NCI-H2171 treated with DMSO at 0.1 percent for 48 hours (cell line): ENCODE results near the gene NINJ1.
A peak's percentile ranks its signal among the peaks of the same experiment; 100 is the strongest.

Source experiments
- DNase-seq: peaks from one replicate; lab custom pipeline; 2025; lab: John Stamatoyannopoulos, UW

Gene NINJ1

DNA sequence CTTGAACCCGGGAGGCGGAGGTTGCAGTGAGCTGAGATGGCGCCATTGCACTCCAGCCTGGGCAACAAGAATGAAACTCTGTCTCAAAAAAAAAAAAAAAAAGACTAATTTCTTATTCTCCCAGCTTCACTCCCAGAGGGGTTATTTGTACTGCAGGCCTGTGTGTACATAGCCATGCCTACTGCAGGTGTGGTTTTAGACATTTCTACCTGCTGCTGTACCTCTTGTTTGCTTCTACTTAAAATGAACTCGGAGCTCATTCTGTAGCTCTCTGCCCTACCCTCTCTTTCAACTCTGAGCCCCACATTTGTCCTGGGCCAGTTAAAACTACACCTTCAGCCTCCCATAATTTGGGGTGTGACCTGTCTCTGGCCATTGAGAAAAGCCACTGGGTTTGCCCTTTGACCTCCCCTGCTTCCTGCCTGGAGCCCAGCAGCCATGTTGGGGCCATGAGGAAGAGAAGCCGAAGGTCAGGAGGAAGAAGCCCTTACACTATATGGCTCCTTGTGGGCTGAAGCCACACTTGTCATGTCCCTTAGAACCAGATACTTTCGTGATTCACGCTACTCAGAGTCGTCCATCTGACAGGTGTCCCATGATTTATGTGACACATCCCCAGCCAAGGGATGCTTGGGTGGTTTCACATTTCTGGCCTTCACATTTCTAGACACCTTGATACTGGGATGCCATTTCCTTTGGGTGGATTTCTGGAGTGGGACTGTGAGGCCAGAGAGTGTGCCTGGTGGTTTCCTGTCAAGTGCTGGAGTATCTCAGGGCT, 47.4 kb downstream of the NINJ1 start:
- no peak for DNase-seq

DNA sequence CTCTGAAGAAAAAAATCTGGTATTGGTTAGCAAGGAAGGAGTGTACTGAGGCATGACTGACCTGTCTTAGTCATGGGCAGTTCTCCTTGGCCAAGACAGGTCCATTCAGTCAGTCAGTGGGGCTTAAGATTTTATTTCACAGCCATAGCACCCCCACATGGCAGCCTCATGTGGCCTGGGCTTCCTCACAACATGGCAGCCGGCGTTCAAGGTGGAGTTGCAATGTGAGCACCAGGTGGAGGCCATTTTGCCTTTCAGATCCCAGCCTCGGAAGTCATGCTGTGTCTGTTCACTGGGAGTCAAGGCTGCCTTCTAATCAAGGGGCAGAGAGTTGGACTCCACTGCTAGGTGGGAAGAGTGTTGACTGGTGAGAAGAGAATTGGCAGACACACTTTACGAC, 48.4 kb downstream of the NINJ1 start:
- no peak for DNase-seq

DNA sequence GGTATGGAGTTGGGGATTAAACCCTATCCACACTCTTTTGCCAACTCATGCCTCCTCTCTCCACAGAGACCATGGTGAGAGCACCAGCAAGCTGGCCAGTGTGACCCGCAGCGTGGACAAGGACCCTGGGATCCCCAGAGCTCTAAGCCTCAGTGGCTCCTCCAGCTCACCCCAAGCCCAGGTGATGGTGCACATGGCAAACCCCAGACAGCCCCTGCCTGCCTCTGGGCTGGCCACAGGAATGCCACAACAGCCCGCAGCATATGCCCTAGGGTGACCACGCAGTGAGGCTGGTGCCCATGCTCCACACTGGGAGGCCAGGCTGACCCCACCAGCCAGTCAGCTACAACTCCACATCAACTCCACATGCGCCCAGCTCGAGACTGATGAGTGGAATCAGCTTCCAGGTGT, 49.6 kb downstream of the NINJ1 start:
- DNase-seq = no peak

DNA sequence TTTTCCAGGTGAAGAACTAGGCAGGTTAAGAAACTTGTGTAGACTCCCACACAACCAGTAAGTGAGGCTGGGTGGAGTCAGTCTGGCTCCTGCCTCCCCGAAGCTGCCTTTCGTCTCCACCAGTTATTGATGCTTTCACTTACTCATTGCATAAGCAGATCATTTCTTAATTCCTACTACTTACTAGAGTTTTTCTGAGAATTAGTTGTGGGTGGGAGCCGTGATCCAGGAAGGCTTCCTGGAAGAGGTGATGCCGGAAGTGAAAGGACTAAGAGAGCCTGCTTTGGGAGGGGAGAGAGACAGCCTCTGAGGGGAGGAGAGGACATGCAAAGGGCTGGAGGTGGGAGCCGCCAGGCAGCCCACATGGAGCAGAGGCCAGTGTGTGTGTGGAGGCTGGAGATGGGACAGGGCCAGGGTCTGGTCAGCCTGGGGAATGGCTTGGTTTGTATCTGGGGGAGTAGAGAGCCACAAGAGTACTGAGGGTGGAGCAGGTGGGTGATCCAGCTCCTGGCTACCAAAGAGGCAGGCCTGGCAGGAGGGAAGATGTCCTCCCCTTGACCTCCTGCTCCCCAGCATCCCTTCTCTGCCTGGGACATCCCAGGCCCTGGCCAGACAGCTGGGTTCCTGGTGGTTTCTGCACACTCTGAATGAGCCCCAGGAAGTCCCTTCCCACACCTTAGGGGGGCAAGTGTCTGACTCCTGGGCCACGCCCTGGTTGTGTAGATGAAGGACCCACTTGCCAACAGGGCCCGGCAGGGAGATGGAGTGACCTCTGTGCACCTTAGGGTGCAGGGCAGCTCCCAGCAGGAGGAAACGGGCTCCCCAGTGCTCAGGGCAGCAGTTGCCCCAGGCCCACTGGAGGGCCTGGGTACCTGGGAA, 50.2 kb downstream of the NINJ1 start:
- no peak for DNase-seq

DNA sequence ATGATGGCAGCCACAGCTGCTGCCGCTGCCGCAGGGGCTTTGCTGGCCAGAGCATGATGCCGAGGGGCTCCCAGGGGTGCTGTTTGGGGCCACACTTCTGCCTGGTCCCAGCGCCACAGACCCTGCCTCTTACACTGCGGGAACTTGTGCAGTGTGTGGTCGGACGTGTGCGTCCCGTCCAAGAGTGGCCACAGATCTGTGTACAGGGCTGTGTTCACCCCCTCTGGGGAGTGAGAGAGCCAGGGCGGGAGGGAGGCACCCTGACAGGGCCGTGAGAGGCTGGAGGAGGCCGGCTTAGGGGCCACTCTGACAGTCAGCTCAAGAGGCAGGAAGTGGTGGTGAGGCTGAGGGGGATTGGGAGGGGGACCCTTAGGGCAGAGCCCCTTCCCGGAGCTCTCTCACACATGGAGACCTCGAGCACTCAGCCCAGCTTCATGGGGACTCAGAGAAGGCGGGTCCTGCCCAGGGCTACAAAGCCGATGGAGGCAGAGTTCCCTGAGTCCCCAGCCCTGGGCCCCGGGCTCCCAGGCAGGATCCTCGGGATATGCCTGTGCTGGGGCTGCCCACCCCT, 51.1 kb downstream of the NINJ1 start:
- DNase-seq = no peak

DNA sequence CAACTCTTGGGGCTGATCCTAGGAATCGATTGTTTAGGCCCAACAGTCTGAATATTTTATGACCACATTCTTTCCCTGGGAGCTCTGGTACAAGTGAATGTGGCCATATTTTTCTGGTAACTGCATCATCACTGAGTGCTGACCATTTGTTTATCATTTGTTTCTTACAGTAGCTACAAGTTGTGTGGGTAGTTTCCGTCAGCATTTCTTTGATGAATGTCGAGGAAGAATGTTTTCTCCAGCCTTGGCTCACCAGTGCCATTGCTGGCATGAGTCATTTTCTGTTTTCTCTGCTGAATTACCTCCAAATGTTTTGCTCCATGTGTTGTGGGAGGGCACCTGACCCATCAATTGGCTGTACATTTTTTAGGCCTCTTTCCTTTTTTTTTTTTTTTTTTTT, 52.1 kb downstream of the NINJ1 start:
- no peak for DNase-seq

DNA sequence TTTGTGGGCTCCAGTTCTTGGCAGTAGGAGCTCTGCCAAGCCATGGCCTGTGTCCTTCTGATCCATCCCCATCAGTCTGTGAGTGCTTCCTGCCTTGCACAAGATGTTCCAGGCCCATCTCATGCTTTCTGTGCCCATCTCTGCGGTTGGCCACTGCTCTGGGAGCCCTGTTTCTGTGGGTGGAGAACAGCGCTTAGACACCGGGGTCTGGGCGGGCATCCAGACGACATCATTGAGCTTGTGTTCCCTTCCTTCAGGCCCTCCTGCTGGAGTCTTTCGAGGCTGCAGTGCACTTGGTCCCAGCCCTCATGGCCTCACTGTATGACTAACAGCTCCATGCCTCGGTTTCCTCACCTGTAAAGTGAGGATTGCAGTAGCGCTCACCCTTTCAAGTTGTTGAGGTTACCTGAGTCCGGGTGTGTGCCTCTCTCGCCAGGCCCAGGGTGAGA, 52.9 kb downstream of the NINJ1 start:
- DNase-seq = no peak

DNA sequence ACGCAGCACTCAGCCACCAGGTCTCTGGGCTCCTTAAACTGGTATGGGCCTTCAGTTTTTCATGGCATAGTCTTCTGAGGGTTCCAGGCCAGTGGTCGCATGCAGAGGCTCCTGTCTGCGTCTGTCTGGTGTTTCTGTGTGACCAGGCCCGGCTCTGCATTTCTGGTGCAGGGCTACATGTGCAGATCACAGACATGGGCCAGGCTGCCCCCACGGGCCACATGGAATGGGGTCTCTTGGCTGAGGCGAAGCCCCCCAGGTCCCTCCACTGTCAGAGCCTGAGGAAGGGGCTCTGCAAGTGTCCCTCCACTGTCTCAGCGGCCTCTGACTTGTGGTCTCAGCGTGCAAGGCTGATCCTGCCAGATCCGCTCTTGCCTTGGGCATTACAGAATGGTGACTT, 53.6 kb downstream of the NINJ1 start:
- no peak for DNase-seq

DNA sequence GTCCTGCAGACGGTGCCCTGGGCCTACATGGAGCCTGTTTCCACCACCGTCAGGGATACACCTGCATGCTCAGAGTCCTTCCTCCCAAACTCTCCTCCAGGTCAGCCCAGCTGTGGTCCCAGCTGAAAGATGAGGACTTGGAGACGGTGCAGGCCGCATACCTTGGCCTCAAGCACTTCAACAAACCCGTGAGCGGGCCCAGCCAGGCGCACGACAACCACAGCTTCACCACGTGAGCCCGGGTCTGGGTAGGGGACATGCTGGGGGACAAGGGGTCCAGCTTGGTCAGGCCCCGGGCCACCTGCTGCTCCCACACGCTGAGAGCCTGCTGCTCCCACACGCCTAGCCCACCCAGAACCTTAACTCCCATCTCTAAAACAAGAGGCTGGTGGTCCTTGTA, 54.7 kb downstream of the NINJ1 start:
- DNase-seq = no peak

DNA sequence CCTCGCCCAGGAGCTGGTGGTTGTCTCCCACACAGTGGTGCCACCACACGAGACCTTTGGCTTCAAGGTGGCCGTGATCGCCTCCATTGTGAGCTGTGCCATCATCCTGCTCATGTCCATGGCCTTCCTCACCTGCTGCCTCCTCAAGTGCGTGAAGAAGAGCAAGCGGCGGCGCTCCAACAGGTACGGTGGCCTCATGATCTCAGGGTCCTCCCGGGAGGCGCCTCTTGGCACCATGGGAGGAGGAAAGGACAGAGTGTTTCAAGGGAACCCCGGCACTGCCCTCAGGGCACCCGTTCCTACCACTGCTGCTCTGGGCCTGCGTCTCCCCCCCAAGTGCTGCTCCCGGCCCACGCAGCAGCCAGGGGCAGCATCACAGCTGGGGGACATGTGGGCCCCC, 56.2 kb downstream of the NINJ1 start:
- no peak for DNase-seq

DNA sequence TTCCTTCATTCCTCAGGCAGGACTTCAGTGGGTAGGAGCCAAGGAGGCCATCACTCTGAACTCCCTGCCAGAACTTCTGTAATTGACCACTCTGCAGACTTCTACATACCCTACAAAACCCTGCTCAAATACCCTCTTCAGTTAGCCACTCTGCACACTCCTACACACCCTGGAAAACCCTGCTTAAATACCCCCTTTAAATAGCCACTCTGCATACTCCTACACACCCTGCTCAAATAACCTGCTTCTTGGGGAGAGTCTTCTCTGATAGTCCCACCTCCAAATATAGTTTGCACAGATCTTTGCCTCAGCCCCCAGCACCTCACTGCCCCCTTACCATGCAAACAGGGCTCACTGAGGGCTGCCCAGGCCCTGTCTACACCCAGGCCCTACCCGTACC, 56.7 kb downstream of the NINJ1 start:
- DNase-seq = no peak

DNA sequence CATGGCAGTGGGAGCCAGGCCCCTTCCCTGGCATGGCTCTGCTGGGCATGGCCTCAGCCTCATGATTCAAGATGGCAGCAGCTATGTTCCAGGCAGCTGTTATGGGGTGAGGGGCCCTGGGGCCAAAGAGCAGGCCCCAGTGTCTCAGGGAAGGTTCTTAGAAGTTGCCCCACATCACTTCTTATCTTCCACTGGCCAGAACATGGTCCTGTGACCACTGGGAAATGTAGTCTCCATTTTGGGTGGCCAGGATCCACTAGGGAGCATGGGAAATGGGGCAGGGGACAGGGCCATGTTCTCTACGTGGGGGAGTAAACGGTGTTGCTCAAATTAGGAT, 57.3 kb downstream of the NINJ1 start:
- DNase-seq = no peak

DNA sequence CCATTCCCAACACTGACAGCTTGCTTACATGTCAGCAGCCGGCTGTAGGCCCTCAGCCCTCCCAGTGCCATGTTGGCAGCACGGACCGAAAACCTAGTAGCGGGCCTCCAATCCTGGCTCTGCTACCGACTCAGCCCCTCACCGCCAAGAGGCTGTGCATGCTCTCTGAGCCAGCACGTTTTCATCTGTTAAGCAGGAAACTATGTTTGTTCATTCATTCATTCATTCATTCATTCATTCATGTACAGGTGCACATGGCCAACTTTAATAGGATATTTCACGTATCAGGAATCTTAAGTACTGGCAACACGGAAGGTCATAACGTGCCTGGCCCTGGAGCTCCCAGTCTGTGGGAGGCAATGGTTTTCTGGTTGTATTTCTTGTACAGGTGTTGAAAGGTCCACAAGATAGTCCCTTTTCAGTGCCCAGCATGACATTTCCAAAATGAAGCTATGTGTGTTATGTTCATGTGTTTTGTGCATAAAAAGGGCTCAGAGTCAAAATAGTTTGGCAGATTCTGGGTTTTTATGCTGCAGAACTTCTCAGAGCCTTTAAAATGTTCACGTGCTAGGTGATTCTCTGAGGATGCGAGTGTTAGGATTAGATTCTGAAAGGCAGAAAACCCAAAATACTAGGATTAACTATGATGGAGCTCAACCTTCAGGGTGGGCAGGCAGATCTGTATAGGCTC, 57.8 kb downstream of the NINJ1 start:
- no peak for DNase-seq

DNA sequence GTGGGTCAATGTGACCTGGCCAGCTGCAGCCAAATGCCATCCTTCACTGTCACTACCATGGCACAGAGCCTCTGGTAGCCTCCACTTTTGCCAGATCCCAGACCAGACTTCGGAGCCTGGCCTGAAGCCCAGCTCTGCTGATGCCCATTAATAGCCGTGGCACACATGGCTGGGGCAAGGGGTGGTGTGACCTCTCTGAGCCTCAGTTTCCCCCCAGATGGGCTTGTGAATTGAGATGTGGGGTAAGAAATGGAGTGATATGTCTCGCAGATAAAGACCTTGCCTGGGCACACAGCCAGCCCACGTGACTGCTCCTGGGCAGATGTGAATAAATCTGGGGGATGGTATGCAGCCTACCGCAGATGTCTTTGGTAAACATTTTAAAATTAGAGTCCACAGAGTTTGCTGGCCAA, 61.7 kb downstream of the NINJ1 start:
- peak; percentile 69 for DNase-seq
